Gastrocnemius medialis (tissue), 4 donors: ENCODE results near the gene PCDH9. TPM values are rescaled to one million over a fixed set of nuclear protein-coding genes. Genes with fewer than 3 reads are reported as not detected.

Experiments
- ATAC-seq, 2 donors: fragments of 150-250 bp; one replicate each; pipeline ENCODE4 v1.9.1; 2016
- DNase-seq, 2 donors: peaks; one replicate each; pipeline ENCODE4 v3.0.0-alpha.2; 2019
- H3K27ac ChIP-seq, 4 donors: fragments of 200-600 bp; sonication (generic); 1 replicate in 1 of 4; 2 replicates in 3 of 4; pipeline ENCODE4 v1.5.1; 2016 to 2018; ENCODE audit warnings: mild to moderate bottlenecking in 2 of 4, moderate library complexity in 1 of 4
- H3K27me3 ChIP-seq, 3 donors: fragments of 200-600 bp; sonication (generic) in 2 of 3; 1 replicate in 1 of 3; 2 replicates in 2 of 3; pipeline versions ENCODE4 v1.5.1 to v1.6.0; 2016 to 2019; ENCODE audit warnings: mild to moderate bottlenecking in 1 of 3, moderate library complexity in 1 of 3
- H3K36me3 ChIP-seq, 2 donors: fragments of 200-600 bp; sonication (generic) in 1 of 2; one replicate each; pipeline ENCODE4 v1.5.1; 2017 to 2018
- H3K4me1 ChIP-seq, 2 donors: fragments of 200-600 bp; sonication (generic) in 1 of 2; one replicate each; pipeline ENCODE4 v1.5.1; 2016 to 2017; ENCODE audit warnings: mild to moderate bottlenecking in 2 of 2
- H3K4me3 ChIP-seq, 4 donors: fragments of 200-600 bp; sonication (generic) in 3 of 4; 1 replicate in 1 of 4; 2 replicates in 3 of 4; pipeline ENCODE4 v1.5.1; 2016 to 2019; ENCODE audit warnings: mild to moderate bottlenecking in 2 of 4
- H3K9me3 ChIP-seq, 3 donors: fragments of 200-600 bp; sonication (generic) in 2 of 3; 1 replicate in 1 of 3; 2 replicates in 2 of 3; pipeline ENCODE4 v1.5.1; 2016 to 2019
- CTCF ChIP-seq, 5 experiments: fragments of 450-650 bp in 3 of 5; fragments of 200-600 bp in 2 of 5; sonication (generic) in 2 of 5; IDR thresholded peaks in 4 of 5; conservative IDR thresholded peaks in 1 of 5; 1 replicate in 4 of 5; 2 replicates in 1 of 5; pipeline ENCODE4 v1.5.1; 2016 to 2019; ENCODE audit warnings: antibody characterized with exemption in 5 of 5, mild to moderate bottlenecking in 3 of 5, moderate library complexity in 3 of 5
- POLR2A ChIP-seq, 2 donors: fragments of 450-650 bp; IDR thresholded peaks; one replicate each; pipeline ENCODE4 v1.6.1; 2017; ENCODE audit warnings: antibody characterized with exemption in 2 of 2, mild to moderate bottlenecking in 2 of 2, moderate library complexity in 2 of 2
- in situ Hi-C, 4 donors: fragments of 200-750 bp; cut with MboI; loops; one replicate each; pipeline versions ENCODE4 v1.15.0 to v1.8.0; 2017; ENCODE audit warnings: low sequenced_read_pairs in 4 of 4
- intact Hi-C: fragments of 100-400 bp; cut with DNase I; formaldehyde crosslinking; loops from one replicate; pipeline ENCODE4 v1.15.1; 2023; ENCODE audit warnings: low total_unique reads
- total RNA-seq, 4 donors: library from RNA; depleted of rRNA; stranded (reverse); fragments of >200 nt; gene quantifications; one replicate each; pipeline versions ENCODE4 v1.1.0 to v1.2.3, GENCODE V29; 2016

PCDH9 gene
- total RNA-seq, 4 donors from 2014 or later, result 1.4 to 2.1 (median 1.9) TPM

DNA sequence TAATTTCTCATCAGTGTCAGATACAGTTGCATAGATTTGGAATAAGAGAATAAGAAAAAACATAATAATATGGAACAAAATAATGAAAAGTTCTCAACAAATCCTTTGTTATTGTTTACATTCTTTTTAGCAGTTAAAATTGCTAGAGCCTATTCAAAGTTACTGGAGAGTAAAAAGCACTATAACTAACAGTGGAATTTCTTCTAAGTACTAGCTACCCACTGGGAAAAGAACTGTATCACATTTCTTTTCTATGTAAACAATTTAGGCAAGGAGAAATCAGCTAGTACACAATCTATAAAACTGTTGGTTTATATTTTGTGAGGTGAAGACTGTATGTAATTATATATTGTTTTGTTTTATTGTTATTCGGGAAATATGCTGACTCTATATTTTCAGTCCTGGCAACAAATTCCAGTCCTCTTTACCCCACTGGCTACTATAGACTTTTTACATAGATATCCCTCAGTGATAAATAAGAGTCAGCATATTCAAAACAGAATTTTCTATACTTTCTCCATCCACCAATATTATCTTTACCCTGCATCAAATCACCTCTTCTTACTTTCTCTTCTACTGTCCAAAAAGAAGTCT lies 222.0 kb downstream of the PCDH9 start:
- Histone ChIP-seq H3K36me3 (no peaks in the 10 kb centered on the region), H3K27me3 (no peaks in the 10 kb centered on the region), H3K9me3 (no peaks in the 10 kb centered on the region), H3K27ac (no peak overlapping the region), H3K4me1 (no peaks in the 10 kb centered on the region), H3K4me3 (no peak overlapping the region)
- DNase-seq (no peak), ATAC-seq (no peak)
- intact Hi-C loops, result no loop called here
- TF ChIP-seq CTCF (IDR thresholded peaks at IDR 0.05 in 4 of 5, conservative IDR thresholded peaks at IDR 0.05 in 1 of 5) (no peak), POLR2A (IDR thresholded peaks at IDR 0.05) (no peak)
- in situ Hi-C loops, result no loop called here

DNA sequence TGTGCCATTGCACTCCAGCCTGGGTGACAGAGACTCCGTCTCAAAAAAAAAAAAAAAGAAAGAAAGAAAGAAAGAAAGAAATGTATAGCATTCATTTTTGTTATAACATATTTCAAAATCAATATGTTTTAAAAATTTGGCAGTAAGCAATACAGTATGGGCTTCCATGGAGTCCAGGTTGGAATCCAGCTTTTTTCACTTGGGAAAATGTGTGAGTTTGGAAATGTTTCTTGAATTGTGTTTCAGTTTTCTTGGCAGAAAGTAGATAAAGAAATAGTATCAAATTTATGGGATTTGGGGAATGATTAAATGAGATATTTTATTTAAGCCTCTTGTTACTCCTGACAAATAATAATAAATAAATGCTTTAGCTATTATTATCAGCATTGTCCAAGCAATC lies 225.6 kb downstream of the PCDH9 start:
- H3K36me3 ChIP-seq, result no peaks in the 10 kb centered on the region
- TF ChIP-seq CTCF (IDR thresholded peaks at IDR 0.05 in 4 of 5, conservative IDR thresholded peaks at IDR 0.05 in 1 of 5), result no peak
- no peak for TF ChIP-seq POLR2A (IDR thresholded peaks at IDR 0.05)
- no peak overlapping the region for H3K4me3 ChIP-seq
- intact Hi-C loops (no loop called here), in situ Hi-C loops (no loop called here)
- no peak for ATAC-seq
- H3K27ac ChIP-seq, result no peak overlapping the region
- no peak for DNase-seq
- H3K9me3 ChIP-seq, result no peaks in the 10 kb centered on the region
- H3K27me3 ChIP-seq, result no peaks in the 10 kb centered on the region
- no peaks in the 10 kb centered on the region for H3K4me1 ChIP-seq

DNA sequence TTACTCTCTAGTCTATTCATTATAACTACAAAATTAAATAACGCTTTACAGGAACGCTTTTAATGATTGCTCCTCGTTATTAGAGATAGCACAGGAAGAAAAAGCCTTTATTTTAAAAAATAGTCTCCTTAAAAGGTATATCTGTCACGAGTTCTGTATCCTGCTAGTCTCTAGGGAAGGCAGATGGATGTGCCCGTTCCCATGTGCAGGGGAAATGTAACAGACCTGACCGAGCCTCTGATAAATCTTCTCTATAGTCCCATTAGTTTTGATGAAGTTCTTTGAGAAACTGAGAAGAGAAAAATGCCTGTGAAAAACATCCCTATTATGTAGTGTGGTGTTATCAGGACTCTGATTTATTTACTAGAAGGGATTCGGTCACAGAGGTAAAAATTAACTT lies 226.4 kb downstream of the PCDH9 start:
- Histone ChIP-seq H3K4me3 (no peak overlapping the region), H3K9me3 (no peaks in the 10 kb centered on the region), H3K36me3 (no peaks in the 10 kb centered on the region), H3K27me3 (no peaks in the 10 kb centered on the region), H3K4me1 (no peaks in the 10 kb centered on the region), H3K27ac (no peak overlapping the region)
- ATAC-seq, result no peak
- DNase-seq, result no peak
- in situ Hi-C loops, result no loop called here
- intact Hi-C loops, result no loop called here
- TF ChIP-seq POLR2A (IDR thresholded peaks at IDR 0.05), result no peak

- in situ Hi-C loops, result no loop called here
- TF ChIP-seq CTCF (IDR thresholded peaks at IDR 0.05 in 4 of 5, conservative IDR thresholded peaks at IDR 0.05 in 1 of 5) (no peak), POLR2A (IDR thresholded peaks at IDR 0.05) (no peak)
- Histone ChIP-seq H3K4me3 (no peak overlapping the region), H3K36me3 (no peaks in the 10 kb centered on the region), H3K27me3 (no peaks in the 10 kb centered on the region), H3K27ac (no peak overlapping the region), H3K4me1 (no peaks in the 10 kb centered on the region), H3K9me3 (no peaks in the 10 kb centered on the region)
- DNase-seq (no peak), ATAC-seq (no peak)
- intact Hi-C loops, result no loop called here
Observed at GRCh38 chr13:67001363-67001762, 228.8 kb downstream of the PCDH9 start.

GRCh38 chr13:66996503-66996902 lies 233.6 kb downstream of the PCDH9 start:
- in situ Hi-C loops, result no loop called here
- Histone ChIP-seq H3K4me3 (no peak overlapping the region), H3K36me3 (no peaks in the 10 kb centered on the region), H3K4me1 (no peaks in the 10 kb centered on the region), H3K9me3 (no peaks in the 10 kb centered on the region), H3K27ac (no peak overlapping the region), H3K27me3 (no peaks in the 10 kb centered on the region)
- intact Hi-C loops, result no loop called here
- TF ChIP-seq CTCF (IDR thresholded peaks at IDR 0.05 in 4 of 5, conservative IDR thresholded peaks at IDR 0.05 in 1 of 5) (no peak), POLR2A (IDR thresholded peaks at IDR 0.05) (no peak)
- DNase-seq, result no peak
- no peak for ATAC-seq
